Smooth muscle cell of the brain vasculature (primary cell): ENCODE data around the gene FGFR4.

Source experiments
- DNase-seq: peaks from one replicate; pipeline ENCODE4 v3.0.0-alpha.2; 2012; ENCODE audit warnings: low read depth, low spot score

Gene FGFR4

GRCh38 chr5:177132136-177133095 is 45.7 kb downstream of the FGFR4 start:
- DNase-seq: no peak

- peak; percentile 57 for DNase-seq
Measured at GRCh38 chr5:177133096-177133852, 46.6 kb downstream of the FGFR4 start, which contains the start of gene NSD1. TSS of gene NSD1 (plus strand) at chr5:177133773. CDS start at chr5:177135104, 1,331 bp downstream.

GRCh38 chr5:177133853-177134696 is 47.4 kb downstream of the FGFR4 start:
- no peak for DNase-seq

GRCh38 chr5:177134697-177135225 is 48.0 kb downstream of the FGFR4 start:
- no peak for DNase-seq

- DNase-seq: no peak
Measured at GRCh38 chr5:177140312-177140711, 53.6 kb downstream of the FGFR4 start.

GRCh38 chr5:177141496-177141895 is 54.8 kb downstream of the FGFR4 start:
- no peak for DNase-seq

- DNase-seq: no peak
Measured at GRCh38 chr5:177142098-177142611, 55.4 kb downstream of the FGFR4 start.

GRCh38 chr5:177142778-177143177 is 56.1 kb downstream of the FGFR4 start:
- DNase-seq: no peak

GRCh38 chr5:177146891-177147638 is 60.4 kb downstream of the FGFR4 start:
- DNase-seq: no peak
